ENCODE data around the gene ARHGEF7.
A peak's percentile ranks its signal among the peaks of the same experiment; 100 is the strongest.

The ARHGEF7 gene

DNA sequence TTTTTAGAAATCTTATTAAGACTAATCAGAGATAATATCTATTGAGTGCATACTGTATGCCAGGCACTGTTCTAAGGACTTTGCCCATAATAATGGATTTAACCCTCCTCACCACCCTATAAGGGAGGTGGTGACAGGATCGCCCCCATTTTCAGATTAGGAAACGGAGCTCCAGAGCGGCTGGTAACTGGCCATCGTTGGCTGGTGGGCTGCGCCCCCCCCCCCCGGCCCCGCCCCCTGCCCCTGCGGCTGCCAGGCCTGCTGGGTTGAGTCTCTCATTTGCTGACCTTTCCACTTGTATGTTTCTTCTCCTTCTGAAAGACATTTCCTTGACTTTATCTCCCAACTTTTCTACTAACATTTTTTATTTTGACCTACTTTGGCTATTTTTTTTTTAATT is 8.5 kb downstream of the ARHGEF7 start:
- no peak for DNase-seq (ENCODE audit: low spot score)
- TF ChIP-seq, protein P1, sequence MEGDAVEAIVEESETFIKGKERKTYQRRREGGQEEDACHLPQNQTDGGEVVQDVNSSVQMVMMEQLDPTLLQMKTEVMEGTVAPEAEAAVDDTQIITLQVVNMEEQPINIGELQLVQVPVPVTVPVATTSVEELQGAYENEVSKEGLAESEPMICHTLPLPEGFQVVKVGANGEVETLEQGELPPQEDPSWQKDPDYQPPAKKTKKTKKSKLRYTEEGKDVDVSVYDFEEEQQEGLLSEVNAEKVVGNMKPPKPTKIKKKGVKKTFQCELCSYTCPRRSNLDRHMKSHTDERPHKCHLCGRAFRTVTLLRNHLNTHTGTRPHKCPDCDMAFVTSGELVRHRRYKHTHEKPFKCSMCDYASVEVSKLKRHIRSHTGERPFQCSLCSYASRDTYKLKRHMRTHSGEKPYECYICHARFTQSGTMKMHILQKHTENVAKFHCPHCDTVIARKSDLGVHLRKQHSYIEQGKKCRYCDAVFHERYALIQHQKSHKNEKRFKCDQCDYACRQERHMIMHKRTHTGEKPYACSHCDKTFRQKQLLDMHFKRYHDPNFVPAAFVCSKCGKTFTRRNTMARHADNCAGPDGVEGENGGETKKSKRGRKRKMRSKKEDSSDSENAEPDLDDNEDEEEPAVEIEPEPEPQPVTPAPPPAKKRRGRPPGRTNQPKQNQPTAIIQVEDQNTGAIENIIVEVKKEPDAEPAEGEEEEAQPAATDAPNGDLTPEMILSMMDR (IDR thresholded peaks at IDR 0.05; ENCODE audit: extremely low read depth, missing control alignments): no peak

DNA sequence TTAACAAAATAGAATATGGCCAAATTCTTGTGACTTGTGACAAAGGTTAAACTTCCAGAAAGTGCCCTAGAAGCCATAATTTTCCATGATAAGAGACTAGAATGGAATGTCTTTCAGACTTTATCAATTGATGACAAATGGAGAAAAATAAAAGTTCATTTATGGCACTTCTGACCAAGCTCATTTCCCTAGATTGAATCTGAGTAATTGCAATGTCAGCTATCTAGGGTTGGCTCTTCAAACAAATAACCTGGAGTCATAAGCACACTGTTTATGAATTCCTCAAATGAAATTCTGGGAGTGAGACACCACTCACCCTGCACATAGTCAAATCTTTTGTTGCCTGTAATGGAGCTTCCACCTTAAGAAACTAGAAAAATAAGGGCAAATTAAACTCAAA is 11.4 kb downstream of the ARHGEF7 start:
- TF ChIP-seq, protein P1 (IDR thresholded peaks at IDR 0.05; ENCODE audit: extremely low read depth, missing control alignments): no peak
- DNase-seq (ENCODE audit: low spot score): no peak

DNA sequence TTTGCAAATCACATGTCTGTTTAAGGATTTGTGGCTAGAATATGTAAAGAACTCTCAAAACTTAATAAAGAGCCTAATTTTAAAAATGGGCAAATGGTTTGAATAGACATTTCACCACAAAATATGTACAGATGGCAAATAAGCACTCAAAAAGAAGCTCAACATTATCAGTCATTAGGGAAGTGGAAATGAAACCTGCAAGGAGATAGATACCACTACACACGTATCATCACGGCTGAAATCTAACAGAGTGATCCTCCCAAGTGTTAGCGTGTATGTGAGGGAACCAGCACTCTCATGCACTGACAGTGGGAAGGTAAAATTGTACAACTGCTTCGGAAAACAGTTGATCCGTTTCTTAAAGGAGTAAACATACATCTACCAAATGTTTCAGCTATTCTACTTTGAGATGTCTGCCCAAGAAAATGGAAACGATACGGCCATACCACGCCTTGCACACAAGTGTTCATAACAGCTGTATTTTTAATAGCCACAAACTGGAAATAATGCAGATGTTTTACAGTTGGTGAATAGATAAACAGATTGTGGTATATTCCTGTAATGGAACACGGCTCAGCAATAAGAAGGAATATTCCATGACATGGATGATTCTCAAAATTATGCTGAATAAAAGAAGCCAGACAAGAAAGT is 14.5 kb downstream of the ARHGEF7 start:
- peak; percentile 83 for DNase-seq (ENCODE audit: low spot score)
- TF ChIP-seq, protein P1 (IDR thresholded peaks at IDR 0.05; ENCODE audit: extremely low read depth, missing control alignments): no peak

DNA sequence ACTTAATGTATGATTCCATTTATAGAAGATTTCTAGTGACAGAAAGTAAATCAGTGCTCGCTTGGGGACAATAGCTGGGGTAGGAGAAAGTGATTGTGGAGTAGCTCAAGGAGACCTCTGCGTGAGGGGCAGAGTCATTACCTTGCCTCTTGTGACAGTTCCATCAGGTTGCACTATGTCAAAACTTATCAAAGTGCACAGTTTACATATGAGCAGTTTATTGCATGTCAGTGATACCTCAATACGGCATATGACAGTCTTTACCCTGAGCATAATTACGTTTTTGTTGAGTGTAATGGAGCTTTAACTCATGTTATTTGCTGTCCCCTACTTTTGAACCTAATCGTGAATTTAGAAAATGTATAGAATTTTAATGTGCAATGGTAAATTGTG is 15.0 kb downstream of the ARHGEF7 start:
- TF ChIP-seq, protein P1 (IDR thresholded peaks at IDR 0.05; ENCODE audit: extremely low read depth, missing control alignments): no peak
- no peak for DNase-seq (ENCODE audit: low spot score)

DNA sequence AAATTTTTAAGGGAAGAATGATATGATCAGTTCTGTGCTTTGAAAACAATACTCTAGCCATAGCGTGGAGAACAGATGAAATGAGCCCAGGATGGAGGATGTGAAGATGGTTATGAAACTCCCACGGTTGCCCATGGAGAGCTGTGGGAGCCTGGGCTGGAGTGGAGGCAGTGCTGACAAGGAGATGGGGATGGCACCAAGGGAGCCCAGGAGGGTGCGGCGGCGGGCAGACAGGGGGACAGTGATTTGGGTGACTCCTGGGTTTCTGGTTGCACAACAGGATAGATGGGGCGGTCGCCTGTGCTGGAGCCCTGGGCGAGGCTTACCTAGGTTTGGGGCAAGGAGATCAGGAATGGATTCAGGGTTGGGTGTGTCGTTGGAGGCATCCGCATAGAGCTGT is 15.9 kb downstream of the ARHGEF7 start:
- TF ChIP-seq, protein P1 (IDR thresholded peaks at IDR 0.05; ENCODE audit: extremely low read depth, missing control alignments): no peak
- no peak for DNase-seq (ENCODE audit: low spot score)

DNA sequence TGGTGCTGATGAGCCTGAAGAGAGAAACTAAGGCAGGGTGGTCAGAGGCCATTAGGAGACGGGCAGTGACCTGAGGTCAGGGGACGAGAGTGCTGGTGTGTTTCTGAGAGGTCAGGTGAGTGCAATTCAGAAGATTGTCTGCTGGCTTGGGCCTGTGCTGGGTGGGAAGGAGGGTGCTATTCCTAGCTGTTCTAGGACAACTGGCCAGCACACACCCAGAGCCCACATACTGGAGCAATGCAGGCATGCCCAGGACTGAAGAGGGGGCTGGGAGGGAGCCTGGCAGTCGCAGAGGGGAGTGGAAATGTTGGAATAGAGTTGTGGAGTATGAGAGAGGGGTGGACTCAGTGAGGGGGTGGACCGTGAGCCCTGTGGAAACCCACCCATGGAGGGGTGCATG is 16.5 kb downstream of the ARHGEF7 start:
- no peak for DNase-seq (ENCODE audit: low spot score)
- TF ChIP-seq, protein P1 (IDR thresholded peaks at IDR 0.05; ENCODE audit: extremely low read depth, missing control alignments): no peak

DNA sequence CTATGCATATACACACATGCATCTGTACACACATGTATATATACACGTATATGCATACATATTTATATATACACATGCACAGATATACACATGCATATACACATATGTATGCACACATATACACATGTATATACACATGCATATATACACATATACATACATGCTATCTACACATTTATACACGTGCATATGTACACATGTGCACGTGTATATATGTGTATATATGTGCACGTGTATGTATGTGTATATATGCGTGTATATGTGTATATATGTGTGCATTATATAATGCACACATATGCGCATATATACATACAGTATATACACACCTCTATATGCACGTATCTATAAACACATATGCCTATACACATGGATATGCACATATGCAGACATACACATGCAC is 17.8 kb downstream of the ARHGEF7 start:
- DNase-seq (ENCODE audit: low spot score): no peak
- TF ChIP-seq, protein P1 (IDR thresholded peaks at IDR 0.05; ENCODE audit: extremely low read depth, missing control alignments): no peak
